ENCODE measurements around the gene PPP1CA. TPM values are rescaled to one million over a fixed set of nuclear protein-coding genes. Genes with fewer than 3 reads are reported as not detected.

PPP1CA gene
- total and polyA plus RNA-seq, 11 donors = 90.3 to 207 (median 105) TPM

DNA sequence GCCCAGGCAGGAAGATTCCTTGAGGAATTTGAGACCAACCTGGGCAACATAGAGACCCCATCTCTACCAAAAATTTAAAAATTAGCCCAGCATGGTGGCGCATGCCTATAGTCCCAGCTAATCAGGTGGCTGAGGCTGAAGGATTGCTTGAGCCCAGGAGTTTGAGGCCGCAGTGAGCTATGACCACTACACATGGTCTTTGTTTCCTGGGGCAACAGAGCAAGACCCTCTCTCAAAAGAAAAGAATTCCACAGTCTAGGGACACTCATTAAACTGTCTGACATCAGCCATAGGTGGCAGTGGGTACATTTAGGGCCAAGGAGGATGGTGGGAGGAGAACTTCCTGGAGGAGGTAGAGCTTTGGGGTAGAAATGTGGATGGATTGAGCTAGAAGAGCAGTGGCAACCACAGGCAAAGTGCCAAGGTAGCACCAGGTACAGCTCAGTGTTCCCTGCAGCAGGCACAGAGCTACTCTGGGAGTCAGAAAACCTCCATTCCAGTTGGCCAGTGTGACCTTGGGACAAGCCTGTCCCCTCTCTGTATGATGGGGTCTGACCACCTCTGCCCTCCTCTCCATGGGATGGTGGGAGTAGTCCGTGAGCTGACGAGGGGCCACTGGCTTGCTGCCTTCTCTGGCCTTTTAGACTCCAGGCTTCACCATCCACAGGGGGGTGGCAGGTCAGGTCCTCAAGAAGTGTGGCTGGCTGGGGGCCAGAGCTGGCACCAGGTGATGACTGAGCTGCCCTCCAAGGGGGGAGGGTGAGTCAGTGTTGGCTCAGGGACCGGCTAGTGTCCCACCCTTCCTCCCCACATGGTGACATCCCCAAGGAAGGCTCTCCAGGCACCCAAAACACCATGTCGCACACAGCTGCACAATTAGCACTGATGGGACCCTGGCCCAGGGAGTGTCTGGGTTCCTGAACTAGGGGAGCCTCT, 24.5 kb downstream of the PPP1CA start:
- no peak for TF ChIP-seq POLR2A (IDR thresholded peaks at IDR 0.05)
- TF ChIP-seq, protein P1, sequence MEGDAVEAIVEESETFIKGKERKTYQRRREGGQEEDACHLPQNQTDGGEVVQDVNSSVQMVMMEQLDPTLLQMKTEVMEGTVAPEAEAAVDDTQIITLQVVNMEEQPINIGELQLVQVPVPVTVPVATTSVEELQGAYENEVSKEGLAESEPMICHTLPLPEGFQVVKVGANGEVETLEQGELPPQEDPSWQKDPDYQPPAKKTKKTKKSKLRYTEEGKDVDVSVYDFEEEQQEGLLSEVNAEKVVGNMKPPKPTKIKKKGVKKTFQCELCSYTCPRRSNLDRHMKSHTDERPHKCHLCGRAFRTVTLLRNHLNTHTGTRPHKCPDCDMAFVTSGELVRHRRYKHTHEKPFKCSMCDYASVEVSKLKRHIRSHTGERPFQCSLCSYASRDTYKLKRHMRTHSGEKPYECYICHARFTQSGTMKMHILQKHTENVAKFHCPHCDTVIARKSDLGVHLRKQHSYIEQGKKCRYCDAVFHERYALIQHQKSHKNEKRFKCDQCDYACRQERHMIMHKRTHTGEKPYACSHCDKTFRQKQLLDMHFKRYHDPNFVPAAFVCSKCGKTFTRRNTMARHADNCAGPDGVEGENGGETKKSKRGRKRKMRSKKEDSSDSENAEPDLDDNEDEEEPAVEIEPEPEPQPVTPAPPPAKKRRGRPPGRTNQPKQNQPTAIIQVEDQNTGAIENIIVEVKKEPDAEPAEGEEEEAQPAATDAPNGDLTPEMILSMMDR (IDR thresholded peaks at IDR 0.05) = no peak
- ATAC-seq = no peak
- no peaks in the 10 kb centered on the region for H3K9me3 ChIP-seq
- peaks cover 0 to 36% (median 13%) of the 10 kb centered on the region in 12 donors for H3K4me1 ChIP-seq
- H3K27ac ChIP-seq = no peak overlapping the region
- WGBS, 4 donors = 64 to 90% (median 84%) methylated on average over 3 to 6 of the region's 6 CpGs
- no peak overlapping the region for H3K4me3 ChIP-seq
- H3K36me3 ChIP-seq = no peaks in the 10 kb centered on the region
- no peak for DNase-seq
- peaks cover 0 to 6% (median 0%) of the 10 kb centered on the region in 9 donors for H3K27me3 ChIP-seq
- intact Hi-C loops (cut with DNase I) = no loop called here

DNA sequence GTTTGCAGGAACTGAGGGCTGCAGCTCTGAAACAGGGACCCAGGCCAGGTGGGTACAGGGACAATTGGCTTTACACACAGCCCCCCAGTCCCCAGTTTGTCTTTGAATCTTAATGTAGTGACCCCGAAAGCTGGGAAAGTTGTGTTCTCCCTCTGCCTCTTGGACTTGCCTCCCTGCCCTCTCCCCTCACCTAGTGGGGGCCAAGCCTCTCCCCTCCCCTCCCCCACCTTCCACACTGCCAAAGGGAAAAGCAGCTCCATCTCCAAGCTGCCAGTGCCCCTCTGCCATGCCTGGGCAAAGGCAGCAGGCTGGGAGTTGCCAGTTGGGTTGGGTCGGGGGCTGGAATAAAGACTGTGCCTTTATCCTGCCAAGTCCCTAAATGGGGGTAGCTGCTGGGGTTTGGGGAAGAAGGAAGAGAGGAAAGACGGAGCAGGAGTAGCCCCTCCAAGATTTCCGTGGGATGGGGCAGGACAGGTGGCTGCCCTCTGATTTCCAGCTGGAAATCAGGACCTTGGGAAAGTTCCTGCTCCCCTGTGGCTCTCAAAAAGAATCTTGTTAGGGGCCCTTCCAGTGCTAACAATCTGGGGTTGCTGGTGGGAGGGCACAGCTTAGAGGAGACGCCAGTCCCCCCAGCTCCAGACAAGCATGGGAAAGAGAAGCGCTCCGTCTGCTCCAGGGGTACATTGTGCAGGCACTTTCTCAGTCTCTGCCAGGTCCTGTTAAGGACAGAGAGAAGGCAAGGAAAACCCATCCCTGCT, 25.4 kb downstream of the PPP1CA start:
- peaks cover 0 to 36% (median 22%) of the 10 kb centered on the region in 12 donors for H3K4me1 ChIP-seq
- H3K4me3 ChIP-seq = no peak overlapping the region
- no peaks in the 10 kb centered on the region for H3K9me3 ChIP-seq
- ATAC-seq = no peak
- H3K27ac ChIP-seq = no peak overlapping the region
- H3K27me3 ChIP-seq = peaks cover 0 to 6% (median 0%) of the 10 kb centered on the region in 9 donors
- H3K36me3 ChIP-seq = no peaks in the 10 kb centered on the region
- TF ChIP-seq POLR2A (IDR thresholded peaks at IDR 0.05) = no peak
- TF ChIP-seq, protein P1 (IDR thresholded peaks at IDR 0.05) = no peak
- DNase-seq = no peak
- intact Hi-C loops (cut with DNase I) = no loop called here
- 48 to 72% (median 57%) methylated on average over 7 of the region's 7 CpGs for WGBS, 4 donors

DNA sequence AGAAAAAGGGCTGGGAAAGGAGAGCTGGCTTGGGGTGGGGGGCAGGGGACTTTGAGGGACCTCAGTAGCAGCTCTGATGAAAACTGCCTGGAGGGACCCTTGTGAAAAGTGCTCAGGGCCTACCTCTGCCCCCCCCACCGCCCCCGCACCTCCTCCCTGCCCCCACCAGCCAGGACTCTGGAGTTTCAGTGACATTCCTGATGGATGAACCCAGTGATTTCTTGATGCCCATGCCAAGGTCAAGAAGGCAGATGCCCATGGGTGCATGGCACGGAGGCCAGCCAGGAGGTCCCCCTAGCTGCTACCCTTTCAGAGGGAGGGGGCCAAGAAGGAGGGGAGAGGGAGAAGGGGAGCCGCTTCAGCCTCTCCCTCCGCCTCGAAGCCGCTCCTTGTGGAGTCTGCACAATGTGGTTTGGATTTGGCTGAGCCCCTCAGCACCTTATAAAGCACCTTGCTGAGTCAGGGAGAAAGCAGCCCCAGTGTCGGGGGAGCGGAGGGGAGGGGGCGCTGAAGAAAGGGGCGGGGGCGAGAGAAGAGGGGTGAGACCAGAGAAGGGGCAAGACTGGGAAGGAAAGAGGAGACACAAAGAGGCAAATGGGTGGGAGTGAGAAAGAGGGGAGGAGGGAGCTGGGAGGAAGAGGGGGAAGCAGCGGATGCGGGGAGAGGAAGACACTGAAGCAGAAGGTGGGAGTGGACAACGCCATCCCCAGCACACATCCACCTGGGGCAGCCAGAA, 26.2 kb downstream of the PPP1CA start:
- DNase-seq = no peak
- TF ChIP-seq POLR2A (IDR thresholded peaks at IDR 0.05) = no peak
- H3K9me3 ChIP-seq = no peaks in the 10 kb centered on the region
- intact Hi-C loops (cut with DNase I) = loop anchor here in 2 of 10 donors (2.0 kb wide), 1 partner anchor 19 kb away; no protein-coding TSS in a partner anchor
- ATAC-seq = no peak
- 34 to 42% (median 40%) methylated on average over 15 of the region's 15 CpGs for WGBS, 4 donors
- H3K36me3 ChIP-seq = no peaks in the 10 kb centered on the region
- no peak overlapping the region for H3K27ac ChIP-seq
- H3K27me3 ChIP-seq = peaks cover 0 to 6% (median 0%) of the 10 kb centered on the region in 9 donors
- H3K4me3 ChIP-seq = no peak overlapping the region
- peaks cover 0 to 37% (median 23%) of the 10 kb centered on the region in 12 donors for H3K4me1 ChIP-seq

DNA sequence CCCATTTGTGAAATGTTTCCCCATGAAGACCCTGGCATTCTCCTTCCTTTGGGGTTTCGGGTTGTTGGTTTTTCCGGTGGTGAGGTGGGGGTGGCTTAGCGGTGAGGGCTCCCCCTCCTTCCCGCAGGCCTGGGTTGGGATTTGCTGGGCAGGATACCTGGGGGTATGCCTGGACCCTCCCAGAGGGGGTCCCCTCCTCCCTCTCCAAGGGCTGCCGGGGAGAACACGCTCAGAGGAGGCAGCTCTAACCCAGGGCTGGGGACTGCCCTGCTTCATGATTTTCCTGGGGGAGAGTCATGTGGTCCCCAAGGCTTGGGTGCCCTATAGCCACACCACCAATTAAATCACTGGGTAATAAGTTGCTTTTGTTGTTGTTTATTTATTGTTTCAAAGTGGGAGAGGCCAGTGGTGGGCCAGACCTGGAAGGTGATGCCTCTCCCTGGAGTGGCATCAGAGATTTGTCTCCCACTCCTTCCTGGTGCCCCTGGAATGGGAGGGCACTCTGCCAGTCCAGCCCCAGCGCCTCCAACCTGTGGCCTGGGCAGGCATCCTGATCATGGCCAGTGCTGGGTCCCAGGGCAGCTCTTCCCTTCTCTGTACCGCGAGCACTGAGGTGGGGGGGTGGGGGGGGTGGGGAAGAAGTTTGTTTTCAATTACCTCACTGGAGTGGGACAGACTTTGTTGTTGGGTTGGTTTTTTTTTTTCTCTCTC, 26.9 kb downstream of the PPP1CA start:
- H3K4me3 ChIP-seq = peak overlapping the region in 6 of 12 donors; percentile 71 to 84 (median 78)
- ATAC-seq = no peak
- no peak for DNase-seq
- peak overlapping the region in 7 of 12 donors; percentile 81 to 97 (median 92) for H3K27ac ChIP-seq
- intact Hi-C loops (cut with DNase I) = loop anchor here in 2 of 10 donors (2.0 kb wide), 1 partner anchor 18 kb away; no protein-coding TSS in a partner anchor
- peaks cover 0 to 6% (median 0%) of the 10 kb centered on the region in 9 donors for H3K27me3 ChIP-seq
- H3K36me3 ChIP-seq = no peaks in the 10 kb centered on the region
- WGBS, 4 donors = 36 to 60% (median 48%) methylated on average over 7 to 9 of the region's 9 CpGs
- TF ChIP-seq, protein P1 (IDR thresholded peaks at IDR 0.05) = no peak
- no peak for TF ChIP-seq POLR2A (IDR thresholded peaks at IDR 0.05)
- peaks cover 0 to 44% (median 23%) of the 10 kb centered on the region in 12 donors for H3K4me1 ChIP-seq
- H3K9me3 ChIP-seq = no peaks in the 10 kb centered on the region
